GM23338 (cell line): ENCODE results near the gene SFXN1. TPM values are rescaled to one million over a fixed set of nuclear protein-coding genes. Genes with fewer than 3 reads are reported as not detected.

ENCODE experiments used
- ATAC-seq: fragments of 200-7000 bp; cut with Tn5 transposase; 3 replicates; pipeline ENCODE4 v1.9.1; 2020
- DNase-seq: peaks from one replicate; pipeline ENCODE4 v3.0.0-alpha.2; 2015; ENCODE audit warnings: low spot score
- H2AFZ ChIP-seq: fragments of 200-600 bp; sonication (generic); 2 replicates; pipeline ENCODE4 v1.8.0; 2016; ENCODE audit warnings: antibody characterized with exemption, mild to moderate bottlenecking, moderate library complexity
- H3F3A ChIP-seq: fragments of 200-600 bp; sonication (generic); replicated peaks from 2 replicates; pipeline ENCODE4 v1.8.0; 2017; ENCODE audit warnings: antibody characterized with exemption, mixed run types, low read depth
- H3K27ac ChIP-seq: fragments of 200-600 bp; sonication (generic); 2 replicates; pipeline ENCODE4 v1.6.1; 2016; ENCODE audit warnings: low read depth
- H3K27me3 ChIP-seq: fragments of 200-600 bp; sonication (generic); 2 replicates; pipeline ENCODE4 v1.8.0; 2016; ENCODE audit warnings: mild to moderate bottlenecking, mixed run types, moderate library complexity; ENCODE audit not compliant: insufficient read depth
- H3K36me3 ChIP-seq: fragments of 200-600 bp; sonication (generic); 2 replicates; pipeline ENCODE4 v1.8.0; 2016; ENCODE audit warnings: mild to moderate bottlenecking; ENCODE audit not compliant: insufficient read depth
- H3K4me1 ChIP-seq: fragments of 200-600 bp; sonication (generic); 2 replicates; pipeline ENCODE4 v1.8.0; 2016; ENCODE audit warnings: mild to moderate bottlenecking, moderate library complexity; ENCODE audit not compliant: insufficient read depth
- H3K4me2 ChIP-seq: fragments of 200-600 bp; sonication (generic); 2 replicates; pipeline ENCODE4 v1.7.1; 2017; ENCODE audit warnings: mixed run types
- H3K4me3 ChIP-seq: fragments of 200-600 bp; sonication (generic); 2 replicates; pipeline ENCODE4 v1.6.1; 2016; ENCODE audit warnings: mixed run types
- H3K79me2 ChIP-seq: fragments of 200-600 bp; sonication (generic); replicated peaks from 2 replicates; pipeline ENCODE4 v1.8.0; 2017; ENCODE audit warnings: mild to moderate bottlenecking; ENCODE audit not compliant: insufficient read depth
- H3K9me2 ChIP-seq: fragments of 200-600 bp; sonication (generic); 2 replicates; pipeline ENCODE4 v1.8.0; 2017; ENCODE audit not compliant: insufficient read depth
- H4K20me1 ChIP-seq: fragments of 200-600 bp; sonication (generic); replicated peaks from 2 replicates; pipeline ENCODE4 v1.8.0; 2017; ENCODE audit warnings: mild to moderate bottlenecking; ENCODE audit not compliant: insufficient read depth
- H3K27ac Mint-ChIP-seq: 2 replicates; pipeline ENCODE4 v1.8.0; 2020; ENCODE audit warnings: inconsistent platforms, mild to moderate bottlenecking, moderate library complexity, mixed read lengths
- H3K27me3 Mint-ChIP-seq: 3 replicates; pipeline ENCODE4 v1.8.0; 2022; ENCODE audit warnings: low read depth, mild to moderate bottlenecking, moderate library complexity, mixed read lengths, inconsistent platforms; ENCODE audit not compliant: insufficient read depth, poor library complexity
- H3K36me3 Mint-ChIP-seq: 3 replicates; pipeline ENCODE4 v1.8.0; 2021; ENCODE audit warnings: low read depth, mild to moderate bottlenecking, inconsistent platforms, moderate library complexity, mixed read lengths
- H3K4me1 Mint-ChIP-seq: 3 replicates; pipeline ENCODE4 v1.8.0; 2020; ENCODE audit warnings: mild to moderate bottlenecking, inconsistent platforms, mixed read lengths
- H3K4me3 Mint-ChIP-seq: 3 replicates; pipeline ENCODE4 v1.8.0; 2021; ENCODE audit warnings: moderate library complexity, mild to moderate bottlenecking, inconsistent platforms, mixed read lengths
- H3K9me3 Mint-ChIP-seq: 3 replicates; pipeline ENCODE4 v1.8.0; 2020; ENCODE audit warnings: moderate library complexity, mild to moderate bottlenecking, inconsistent platforms, mixed read lengths
- CREB1 ChIP-seq: fragments of 250-450 bp; sonication (Bioruptor Pico); IDR thresholded peaks from 2 replicates; pipeline ENCODE4 v1.5.0; 2020; ENCODE audit warnings: low read depth, mild to moderate bottlenecking, moderate library complexity
- CTCF ChIP-seq, 2 experiments: fragments of 200-600 bp in 1 of 2; sonication (generic) in 1 of 2; conservative IDR thresholded peaks; 2 replicates each; pipeline versions ENCODE4 v1.5.1 to v1.6.1; 2016 to 2017; ENCODE audit warnings: antibody characterized with exemption in 2 of 2, low read depth in 2 of 2, mild to moderate bottlenecking in 2 of 2, moderate library complexity in 1 of 2
- EZH2phosphoT487 ChIP-seq: fragments of 200-600 bp; sonication (generic); IDR thresholded peaks from one replicate; pipeline ENCODE4 v1.8.1; 2018; ENCODE audit warnings: antibody characterized with exemption; ENCODE audit not compliant: unreplicated experiment
- NANOG ChIP-seq: IDR thresholded peaks from 2 replicates; pipeline ENCODE4 v1.6.1; 2016; ENCODE audit warnings: antibody characterized with exemption, borderline replicate concordance
- POLR2AphosphoS5 ChIP-seq: IDR thresholded peaks from 2 replicates; pipeline ENCODE4 v1.6.1; 2016; ENCODE audit warnings: antibody characterized with exemption, low read depth
- STAT1 ChIP-seq: IDR thresholded peaks from one replicate; pipeline ENCODE4 v1.6.1; 2016; ENCODE audit warnings: antibody characterized with exemption; ENCODE audit not compliant: unreplicated experiment
- polyA plus RNA-seq: library from polyadenylated mRNA; unstranded; fragments of >200 nt; fragmentation: Nextera tagmentation; extraction: Ambion mirVana; gene quantifications from 2 replicates; pipeline ENCODE4 v1.2.1, GENCODE V29; 2016
- total RNA-seq: library from RNA; depleted of rRNA; stranded (reverse); fragments of >200 nt; shearing (Covaris generic); gene quantifications from 2 replicates; pipeline ENCODE4 v1.2.3, GENCODE V29; 2014
- TF ChIP-seq, protein P1 (sequence below): fragments of 250-450 bp; sonication (Bioruptor Pico); IDR thresholded peaks from 2 replicates; pipeline ENCODE4 v1.5.0; 2020; ENCODE audit warnings: mild to moderate bottlenecking, moderate library complexity
- TF ChIP-seq, protein P2 (sequence below): IDR thresholded peaks from one replicate; pipeline ENCODE4 v1.6.1; 2018; ENCODE audit warnings: antibody characterized with exemption; ENCODE audit not compliant: unreplicated experiment
- TF ChIP-seq, protein P3 (sequence below): IDR thresholded peaks from 2 replicates; pipeline ENCODE4 v1.6.1; 2016; ENCODE audit warnings: antibody characterized with exemption

The SFXN1 gene
- total and polyA plus RNA-seq, 2 experiments from 2014 or later, result 44.0 to 97.7 TPM

DNA sequence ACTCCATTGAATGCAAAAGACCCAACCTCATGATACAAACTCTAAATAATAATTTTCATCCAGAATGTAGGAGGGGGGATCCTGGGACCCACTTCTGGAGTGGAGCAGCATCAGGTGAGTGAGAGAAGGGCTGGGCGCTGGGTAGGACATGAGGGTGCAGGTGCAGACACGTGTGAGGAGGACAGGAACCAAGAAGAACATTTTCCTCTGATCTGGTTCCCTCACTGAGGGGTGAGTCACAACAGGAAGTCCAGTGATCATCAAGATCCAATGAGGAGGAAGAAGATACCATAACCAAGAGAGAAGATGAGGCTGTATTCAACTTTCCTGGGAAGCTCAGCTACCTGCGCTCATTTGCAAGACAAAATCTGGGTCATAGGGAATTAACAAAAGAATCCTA is 57.4 kb downstream of the SFXN1 start (continued):
- TF ChIP-seq, protein P1, sequence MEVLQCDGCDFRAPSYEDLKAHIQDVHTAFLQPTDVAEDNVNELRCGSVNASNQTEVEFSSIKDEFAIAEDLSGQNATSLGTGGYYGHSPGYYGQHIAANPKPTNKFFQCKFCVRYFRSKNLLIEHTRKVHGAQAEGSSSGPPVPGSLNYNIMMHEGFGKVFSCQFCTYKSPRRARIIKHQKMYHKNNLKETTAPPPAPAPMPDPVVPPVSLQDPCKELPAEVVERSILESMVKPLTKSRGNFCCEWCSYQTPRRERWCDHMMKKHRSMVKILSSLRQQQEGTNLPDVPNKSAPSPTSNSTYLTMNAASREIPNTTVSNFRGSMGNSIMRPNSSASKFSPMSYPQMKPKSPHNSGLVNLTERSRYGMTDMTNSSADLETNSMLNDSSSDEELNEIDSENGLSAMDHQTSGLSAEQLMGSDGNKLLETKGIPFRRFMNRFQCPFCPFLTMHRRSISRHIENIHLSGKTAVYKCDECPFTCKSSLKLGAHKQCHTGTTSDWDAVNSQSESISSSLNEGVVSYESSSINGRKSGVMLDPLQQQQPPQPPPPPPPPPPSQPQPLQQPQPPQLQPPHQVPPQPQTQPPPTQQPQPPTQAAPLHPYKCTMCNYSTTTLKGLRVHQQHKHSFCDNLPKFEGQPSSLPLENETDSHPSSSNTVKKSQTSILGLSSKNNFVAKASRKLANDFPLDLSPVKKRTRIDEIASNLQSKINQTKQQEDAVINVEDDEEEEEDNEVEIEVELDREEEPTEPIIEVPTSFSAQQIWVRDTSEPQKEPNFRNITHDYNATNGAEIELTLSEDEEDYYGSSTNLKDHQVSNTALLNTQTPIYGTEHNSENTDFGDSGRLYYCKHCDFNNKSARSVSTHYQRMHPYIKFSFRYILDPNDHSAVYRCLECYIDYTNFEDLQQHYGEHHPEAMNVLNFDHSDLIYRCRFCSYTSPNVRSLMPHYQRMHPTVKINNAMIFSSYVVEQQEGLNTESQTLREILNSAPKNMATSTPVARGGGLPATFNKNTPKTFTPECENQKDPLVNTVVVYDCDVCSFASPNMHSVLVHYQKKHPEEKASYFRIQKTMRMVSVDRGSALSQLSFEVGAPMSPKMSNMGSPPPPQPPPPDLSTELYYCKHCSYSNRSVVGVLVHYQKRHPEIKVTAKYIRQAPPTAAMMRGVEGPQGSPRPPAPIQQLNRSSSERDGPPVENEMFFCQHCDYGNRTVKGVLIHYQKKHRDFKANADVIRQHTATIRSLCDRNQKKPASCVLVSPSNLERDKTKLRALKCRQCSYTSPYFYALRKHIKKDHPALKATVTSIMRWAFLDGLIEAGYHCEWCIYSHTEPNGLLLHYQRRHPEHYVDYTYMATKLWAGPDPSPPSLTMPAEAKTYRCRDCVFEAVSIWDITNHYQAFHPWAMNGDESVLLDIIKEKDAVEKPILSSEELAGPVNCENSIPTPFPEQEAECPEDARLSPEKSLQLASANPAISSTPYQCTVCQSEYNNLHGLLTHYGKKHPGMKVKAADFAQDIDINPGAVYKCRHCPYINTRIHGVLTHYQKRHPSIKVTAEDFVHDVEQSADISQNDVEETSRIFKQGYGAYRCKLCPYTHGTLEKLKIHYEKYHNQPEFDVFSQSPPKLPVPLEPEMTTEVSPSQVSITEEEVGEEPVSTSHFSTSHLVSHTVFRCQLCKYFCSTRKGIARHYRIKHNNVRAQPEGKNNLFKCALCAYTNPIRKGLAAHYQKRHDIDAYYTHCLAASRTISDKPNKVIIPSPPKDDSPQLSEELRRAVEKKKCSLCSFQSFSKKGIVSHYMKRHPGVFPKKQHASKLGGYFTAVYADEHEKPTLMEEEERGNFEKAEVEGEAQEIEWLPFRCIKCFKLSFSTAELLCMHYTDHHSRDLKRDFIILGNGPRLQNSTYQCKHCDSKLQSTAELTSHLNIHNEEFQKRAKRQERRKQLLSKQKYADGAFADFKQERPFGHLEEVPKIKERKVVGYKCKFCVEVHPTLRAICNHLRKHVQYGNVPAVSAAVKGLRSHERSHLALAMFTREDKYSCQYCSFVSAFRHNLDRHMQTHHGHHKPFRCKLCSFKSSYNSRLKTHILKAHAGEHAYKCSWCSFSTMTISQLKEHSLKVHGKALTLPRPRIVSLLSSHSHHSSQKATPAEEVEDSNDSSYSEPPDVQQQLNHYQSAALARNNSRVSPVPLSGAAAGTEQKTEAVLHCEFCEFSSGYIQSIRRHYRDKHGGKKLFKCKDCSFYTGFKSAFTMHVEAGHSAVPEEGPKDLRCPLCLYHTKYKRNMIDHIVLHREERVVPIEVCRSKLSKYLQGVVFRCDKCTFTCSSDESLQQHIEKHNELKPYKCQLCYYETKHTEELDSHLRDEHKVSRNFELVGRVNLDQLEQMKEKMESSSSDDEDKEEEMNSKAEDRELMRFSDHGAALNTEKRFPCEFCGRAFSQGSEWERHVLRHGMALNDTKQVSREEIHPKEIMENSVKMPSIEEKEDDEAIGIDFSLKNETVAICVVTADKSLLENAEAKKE, result no peak
- no peak for TF ChIP-seq STAT1

- TF ChIP-seq, protein P2, sequence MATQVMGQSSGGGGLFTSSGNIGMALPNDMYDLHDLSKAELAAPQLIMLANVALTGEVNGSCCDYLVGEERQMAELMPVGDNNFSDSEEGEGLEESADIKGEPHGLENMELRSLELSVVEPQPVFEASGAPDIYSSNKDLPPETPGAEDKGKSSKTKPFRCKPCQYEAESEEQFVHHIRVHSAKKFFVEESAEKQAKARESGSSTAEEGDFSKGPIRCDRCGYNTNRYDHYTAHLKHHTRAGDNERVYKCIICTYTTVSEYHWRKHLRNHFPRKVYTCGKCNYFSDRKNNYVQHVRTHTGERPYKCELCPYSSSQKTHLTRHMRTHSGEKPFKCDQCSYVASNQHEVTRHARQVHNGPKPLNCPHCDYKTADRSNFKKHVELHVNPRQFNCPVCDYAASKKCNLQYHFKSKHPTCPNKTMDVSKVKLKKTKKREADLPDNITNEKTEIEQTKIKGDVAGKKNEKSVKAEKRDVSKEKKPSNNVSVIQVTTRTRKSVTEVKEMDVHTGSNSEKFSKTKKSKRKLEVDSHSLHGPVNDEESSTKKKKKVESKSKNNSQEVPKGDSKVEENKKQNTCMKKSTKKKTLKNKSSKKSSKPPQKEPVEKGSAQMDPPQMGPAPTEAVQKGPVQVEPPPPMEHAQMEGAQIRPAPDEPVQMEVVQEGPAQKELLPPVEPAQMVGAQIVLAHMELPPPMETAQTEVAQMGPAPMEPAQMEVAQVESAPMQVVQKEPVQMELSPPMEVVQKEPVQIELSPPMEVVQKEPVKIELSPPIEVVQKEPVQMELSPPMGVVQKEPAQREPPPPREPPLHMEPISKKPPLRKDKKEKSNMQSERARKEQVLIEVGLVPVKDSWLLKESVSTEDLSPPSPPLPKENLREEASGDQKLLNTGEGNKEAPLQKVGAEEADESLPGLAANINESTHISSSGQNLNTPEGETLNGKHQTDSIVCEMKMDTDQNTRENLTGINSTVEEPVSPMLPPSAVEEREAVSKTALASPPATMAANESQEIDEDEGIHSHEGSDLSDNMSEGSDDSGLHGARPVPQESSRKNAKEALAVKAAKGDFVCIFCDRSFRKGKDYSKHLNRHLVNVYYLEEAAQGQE, result no peak
- TF ChIP-seq NANOG (no peak), CTCF (conservative IDR thresholded peaks at IDR 0.05; ENCODE audit: low read depth in 2 of 2) (no peak), EZH2phosphoT487 (no peak), POLR2AphosphoS5 (no peak), CREB1 (CRISPR knock-in tag) (no peak)
- TF ChIP-seq, protein P3, sequence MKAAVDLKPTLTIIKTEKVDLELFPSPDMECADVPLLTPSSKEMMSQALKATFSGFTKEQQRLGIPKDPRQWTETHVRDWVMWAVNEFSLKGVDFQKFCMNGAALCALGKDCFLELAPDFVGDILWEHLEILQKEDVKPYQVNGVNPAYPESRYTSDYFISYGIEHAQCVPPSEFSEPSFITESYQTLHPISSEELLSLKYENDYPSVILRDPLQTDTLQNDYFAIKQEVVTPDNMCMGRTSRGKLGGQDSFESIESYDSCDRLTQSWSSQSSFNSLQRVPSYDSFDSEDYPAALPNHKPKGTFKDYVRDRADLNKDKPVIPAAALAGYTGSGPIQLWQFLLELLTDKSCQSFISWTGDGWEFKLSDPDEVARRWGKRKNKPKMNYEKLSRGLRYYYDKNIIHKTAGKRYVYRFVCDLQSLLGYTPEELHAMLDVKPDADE, result no peak
- H3K36me3 Mint-ChIP-seq, result no peaks in the 10 kb centered on the region
- no peaks in the 10 kb centered on the region for H3K9me2 ChIP-seq
Measured at GRCh38 chr5:175538576-175538975, 60.2 kb downstream of the SFXN1 start.

More at GRCh38 chr5:175538576-175538975, 60.2 kb downstream of the SFXN1 start:
- no peaks in the 10 kb centered on the region for H3K27me3 ChIP-seq
- no peaks in the 10 kb centered on the region for H3K36me3 ChIP-seq
- H4K20me1 ChIP-seq, result no peaks in the 10 kb centered on the region
- no peak overlapping the region for H3K4me3 Mint-ChIP-seq
- peaks cover 37% of the 10 kb centered on the region for H3K4me1 Mint-ChIP-seq
- peaks cover 40% of the 10 kb centered on the region for H3K4me1 ChIP-seq
- no peak overlapping the region for H3K27ac Mint-ChIP-seq
- H3K79me2 ChIP-seq, result no peaks in the 10 kb centered on the region
- H2AFZ ChIP-seq, result no peak overlapping the region
- no peaks in the 10 kb centered on the region for H3F3A ChIP-seq
- no peak overlapping the region for H3K4me3 ChIP-seq
- no peak overlapping the region for H3K27ac ChIP-seq
- DNase-seq, result no peak
- no peak overlapping the region for H3K4me2 ChIP-seq
- no peak for ATAC-seq
- no peaks in the 10 kb centered on the region for H3K9me3 Mint-ChIP-seq
- H3K27me3 Mint-ChIP-seq, result peaks cover 4% of the 10 kb centered on the region
